Stimulated activated naive B cell treated with anti-CD40 and anti-IgM and Interleukin-4, amounts not matched to agents 10 μg/mL and 1 μg/mL and 100 μg/mL, for 72 hours (primary cell): ENCODE measurements around the gene CLBA1.
A peak's percentile ranks its signal among the peaks of the same experiment; 100 is the strongest.

Experiments used
- ATAC-seq, 2 donors: fragments of 150-1000 bp; cut with Tn5 transposase; replicated peaks; 2 replicates each; pipeline ENCODE4 v1.10.0; 2021; ENCODE audit warnings: moderate library complexity in 1 of 2
- DNase-seq: peaks from one replicate; pipeline ENCODE4 v3.0.0; 2021
- H3K27ac Mint-ChIP-seq: one replicate; pipeline ENCODE4 v1.8.0; 2022; ENCODE audit warnings: mild to moderate bottlenecking, mixed read lengths
- H3K27me3 Mint-ChIP-seq, 2 donors: one replicate each; pipeline ENCODE4 v1.8.0; 2022; ENCODE audit warnings: mixed read lengths in 2 of 2
- H3K36me3 Mint-ChIP-seq, 2 donors: one replicate each; pipeline ENCODE4 v1.8.0; 2022; ENCODE audit warnings: mixed read lengths in 2 of 2, mild to moderate bottlenecking in 1 of 2
- H3K4me1 Mint-ChIP-seq, 2 donors: one replicate each; pipeline ENCODE4 v1.8.0; 2022; ENCODE audit warnings: mixed read lengths in 2 of 2, mild to moderate bottlenecking in 1 of 2
- H3K4me3 Mint-ChIP-seq, 2 donors: one replicate each; pipeline ENCODE4 v1.8.0; 2022; ENCODE audit warnings: mild to moderate bottlenecking in 2 of 2, mixed read lengths in 2 of 2, moderate library complexity in 1 of 2
- H3K9me3 Mint-ChIP-seq, 2 donors: one replicate each; pipeline ENCODE4 v1.8.0; 2022; ENCODE audit warnings: mixed read lengths in 2 of 2, mild to moderate bottlenecking in 1 of 2

The CLBA1 gene

GRCh38 chr14:104970231-104971068, 15.1 kb upstream of the CLBA1 start:
- no peak overlapping the region for H3K27ac Mint-ChIP-seq
- DNase-seq (no peak), ATAC-seq (no peak)
- H3K9me3 Mint-ChIP-seq, result no peaks in the 10 kb centered on the region
- no peak overlapping the region for H3K4me3 Mint-ChIP-seq
- H3K4me1 Mint-ChIP-seq, result peaks cover 13 to 18% of the 10 kb centered on the region in 2 donors
- H3K36me3 Mint-ChIP-seq, result no peaks in the 10 kb centered on the region
- peaks cover 20 to 31% of the 10 kb centered on the region in 2 donors for H3K27me3 Mint-ChIP-seq

DNA sequence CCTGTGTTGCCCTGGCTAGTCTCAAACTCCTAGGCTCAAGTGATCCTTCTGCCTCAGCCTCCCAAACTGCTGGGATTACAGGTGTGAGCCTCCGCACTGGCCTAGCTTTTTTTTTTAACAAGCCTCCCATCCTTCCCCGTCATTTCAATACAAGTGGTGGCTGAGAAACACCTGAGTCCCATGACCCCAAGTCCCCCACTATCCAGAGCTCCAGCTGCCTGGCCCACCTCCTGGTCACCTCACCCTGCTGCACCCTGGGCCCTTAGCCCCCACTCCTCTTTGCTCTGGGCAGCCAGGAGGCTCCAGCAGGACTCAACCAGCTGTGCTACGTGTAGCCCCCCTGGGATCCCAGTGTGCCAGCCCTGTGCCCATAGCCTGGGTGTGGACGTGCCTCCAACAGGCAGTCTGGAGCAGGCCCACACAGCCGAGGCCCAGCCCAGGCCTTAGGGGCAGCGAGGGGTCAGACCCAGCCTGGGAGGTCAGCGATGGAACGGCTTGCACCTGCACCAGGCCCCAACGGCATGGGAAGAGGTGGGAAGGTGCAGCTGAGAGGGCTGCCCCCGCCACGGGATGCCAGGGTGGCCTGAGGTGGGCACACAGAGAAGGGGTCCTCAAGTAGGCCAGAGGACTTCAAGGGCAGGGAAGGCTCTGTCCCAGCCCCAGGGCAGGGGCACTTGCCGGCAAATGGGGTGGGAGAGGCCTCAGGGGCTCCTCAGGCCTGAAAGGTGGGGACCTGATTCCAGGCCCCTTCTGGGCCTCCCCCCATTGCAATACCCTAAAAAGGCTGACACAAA, 13.9 kb upstream of the CLBA1 start:
- DNase-seq (no peak), ATAC-seq (no peak)
- Mint-ChIP-seq H3K27ac (no peak overlapping the region), H3K9me3 (no peaks in the 10 kb centered on the region), H3K4me1 (peaks cover 19 to 28% of the 10 kb centered on the region in 2 donors), H3K4me3 (no peak overlapping the region), H3K36me3 (no peaks in the 10 kb centered on the region), H3K27me3 (peaks cover 19 to 30% of the 10 kb centered on the region in 2 donors)

DNA sequence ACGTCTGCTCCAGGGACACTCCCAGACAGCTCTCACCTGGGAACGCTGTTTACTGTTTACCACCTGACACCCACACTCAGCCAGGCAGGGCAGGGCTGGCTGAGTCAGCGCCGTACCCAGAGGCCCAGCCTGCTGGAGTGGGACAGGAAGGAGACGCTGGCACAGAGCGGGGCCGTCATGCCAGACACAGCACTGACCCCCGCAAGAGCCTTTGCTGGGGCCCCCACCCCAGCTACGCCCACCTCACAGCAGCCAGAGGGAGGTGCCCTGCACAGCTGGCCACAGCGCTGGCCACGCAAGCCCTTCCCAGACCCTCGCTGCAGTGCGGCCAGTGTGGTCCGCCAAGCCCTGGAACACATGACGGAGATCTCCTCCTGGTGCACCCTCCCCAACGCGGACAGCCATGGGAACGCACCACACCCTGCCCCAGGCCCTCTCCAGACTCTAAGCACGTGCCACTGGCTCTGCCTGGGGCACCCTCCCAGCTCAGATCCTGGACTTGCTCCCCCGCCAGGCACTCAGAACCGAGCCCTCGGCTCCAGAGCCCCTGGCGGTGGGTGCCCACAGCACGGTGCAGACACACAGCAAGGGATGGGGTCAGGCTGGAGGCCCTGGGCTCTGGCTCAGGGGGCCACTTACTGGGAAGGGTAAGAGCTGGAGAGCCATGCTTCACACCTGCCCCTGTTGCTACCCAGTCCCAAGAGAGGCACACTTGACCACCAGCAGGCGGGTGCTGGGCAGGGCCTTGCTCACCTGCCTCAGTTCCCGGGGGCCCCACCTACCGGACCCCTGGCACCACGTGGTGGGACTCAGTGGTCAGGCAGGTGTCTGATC, 13.1 kb upstream of the CLBA1 start:
- H3K36me3 Mint-ChIP-seq, result no peaks in the 10 kb centered on the region
- DNase-seq (no peak), ATAC-seq (no peak)
- no peaks in the 10 kb centered on the region for H3K9me3 Mint-ChIP-seq
- peaks cover 23 to 26% of the 10 kb centered on the region in 2 donors for H3K4me1 Mint-ChIP-seq
- no peak overlapping the region for H3K27ac Mint-ChIP-seq
- H3K27me3 Mint-ChIP-seq, result peaks cover 20 to 28% of the 10 kb centered on the region in 2 donors
- no peak overlapping the region for H3K4me3 Mint-ChIP-seq

GRCh38 chr14:104973135-104973384, 12.5 kb upstream of the CLBA1 start:
- no peaks in the 10 kb centered on the region for H3K9me3 Mint-ChIP-seq
- no peaks in the 10 kb centered on the region for H3K36me3 Mint-ChIP-seq
- DNase-seq (no peak), ATAC-seq (no peak)
- peaks cover 22 to 26% of the 10 kb centered on the region in 2 donors for H3K27me3 Mint-ChIP-seq
- peaks cover 23 to 25% of the 10 kb centered on the region in 2 donors for H3K4me1 Mint-ChIP-seq
- no peak overlapping the region for H3K27ac Mint-ChIP-seq
- H3K4me3 Mint-ChIP-seq, result no peak overlapping the region

DNA sequence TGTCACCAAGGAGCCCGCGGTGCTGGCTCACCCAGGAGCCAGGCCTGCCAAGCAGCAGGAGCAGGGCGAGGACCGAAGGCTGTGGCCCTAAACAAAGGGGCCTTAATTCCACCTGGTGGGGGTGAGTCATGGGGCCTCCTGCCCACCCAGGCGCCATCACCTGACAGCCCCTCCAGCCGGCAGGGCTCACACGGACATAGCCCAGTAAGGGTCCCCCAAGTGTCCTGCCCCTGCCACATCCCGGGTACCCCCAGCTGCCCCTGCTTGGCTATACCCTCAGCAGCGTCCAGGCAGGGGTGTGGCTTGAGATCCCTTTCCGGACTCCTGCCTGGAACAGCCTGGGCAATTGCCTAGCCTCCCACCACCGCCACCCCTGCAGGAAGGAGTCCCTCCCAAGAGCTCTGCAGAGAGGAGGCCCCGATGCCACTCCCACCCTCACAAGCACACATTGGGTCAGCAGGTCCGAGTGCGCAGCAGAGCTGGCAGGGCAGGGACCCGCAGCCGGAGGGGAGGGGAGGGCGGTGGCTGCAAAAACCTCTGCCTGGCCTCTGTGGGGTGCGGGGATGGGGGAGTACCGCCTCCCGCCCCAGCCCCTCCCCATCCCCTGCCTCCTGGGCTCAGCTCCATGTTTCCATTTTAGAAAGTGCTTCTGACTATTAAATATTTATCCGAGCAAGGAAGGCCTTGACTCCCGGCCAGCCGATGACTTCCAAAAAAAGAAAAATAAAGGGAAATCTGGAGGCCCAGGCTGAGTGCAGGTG, 12.0 kb upstream of the CLBA1 start:
- no peaks in the 10 kb centered on the region for H3K9me3 Mint-ChIP-seq
- no peak overlapping the region for H3K4me3 Mint-ChIP-seq
- peaks cover 22 to 23% of the 10 kb centered on the region in 2 donors for H3K27me3 Mint-ChIP-seq
- ATAC-seq, result no peak
- H3K36me3 Mint-ChIP-seq, result no peaks in the 10 kb centered on the region
- H3K27ac Mint-ChIP-seq, result no peak overlapping the region
- no peak for DNase-seq
- peaks cover 20% of the 10 kb centered on the region in 2 donors for H3K4me1 Mint-ChIP-seq

GRCh38 chr14:104974146-104974541, 11.4 kb upstream of the CLBA1 start:
- Mint-ChIP-seq H3K9me3 (no peaks in the 10 kb centered on the region), H3K36me3 (no peaks in the 10 kb centered on the region)

GRCh38 chr14:104974665-104975390, 10.8 kb upstream of the CLBA1 start:
- Mint-ChIP-seq H3K27me3 (peaks cover 26% of the 10 kb centered on the region in 2 donors), H3K27ac (peak overlapping the region; percentile 10), H3K36me3 (no peaks in the 10 kb centered on the region), H3K4me1 (peaks cover 18 to 19% of the 10 kb centered on the region in 2 donors), H3K4me3 (no peak overlapping the region), H3K9me3 (no peaks in the 10 kb centered on the region)
- no peak for ATAC-seq
- DNase-seq, result no peak

More at GRCh38 chr14:104974146-104974541, 11.4 kb upstream of the CLBA1 start:
- H3K4me1 Mint-ChIP-seq, result peaks cover 17 to 18% of the 10 kb centered on the region in 2 donors
- no peak overlapping the region for H3K4me3 Mint-ChIP-seq
- H3K27ac Mint-ChIP-seq, result no peak overlapping the region
- DNase-seq (no peak), ATAC-seq (no peak)
- H3K27me3 Mint-ChIP-seq, result peaks cover 23 to 26% of the 10 kb centered on the region in 2 donors

- Mint-ChIP-seq H3K9me3 (no peaks in the 10 kb centered on the region), H3K27ac (no peak overlapping the region), H3K4me1 (peaks cover 18 to 20% of the 10 kb centered on the region in 2 donors), H3K4me3 (no peak overlapping the region), H3K36me3 (no peaks in the 10 kb centered on the region), H3K27me3 (peaks cover 26 to 28% of the 10 kb centered on the region in 2 donors)
- DNase-seq (no peak), ATAC-seq (peak; percentile 28 to 29)
These were observed 9.9 kb upstream of the CLBA1 start for GRCh38 chr14:104975481-104976197.

- H3K4me1 Mint-ChIP-seq, result peaks cover 18 to 20% of the 10 kb centered on the region in 2 donors
- H3K36me3 Mint-ChIP-seq, result no peaks in the 10 kb centered on the region
- H3K27me3 Mint-ChIP-seq, result peaks cover 26 to 28% of the 10 kb centered on the region in 2 donors
- H3K4me3 Mint-ChIP-seq, result peak overlapping the region; percentile 12 to 51
- DNase-seq, result peak; percentile 71
- no peaks in the 10 kb centered on the region for H3K9me3 Mint-ChIP-seq
- no peak overlapping the region for H3K27ac Mint-ChIP-seq
- peak; percentile 85 to 89 for ATAC-seq
These were observed 9.2 kb upstream of the CLBA1 start for GRCh38 chr14:104976198-104977007.

GRCh38 chr14:104977008-104977680, 8.4 kb upstream of the CLBA1 start:
- ATAC-seq (no peak), DNase-seq (no peak)
- Mint-ChIP-seq H3K4me3 (peak overlapping the region; percentile 79 to 81), H3K36me3 (no peaks in the 10 kb centered on the region), H3K27me3 (peaks cover 26 to 28% of the 10 kb centered on the region in 2 donors), H3K4me1 (peaks cover 18 to 20% of the 10 kb centered on the region in 2 donors), H3K9me3 (no peaks in the 10 kb centered on the region), H3K27ac (no peak overlapping the region)

DNA sequence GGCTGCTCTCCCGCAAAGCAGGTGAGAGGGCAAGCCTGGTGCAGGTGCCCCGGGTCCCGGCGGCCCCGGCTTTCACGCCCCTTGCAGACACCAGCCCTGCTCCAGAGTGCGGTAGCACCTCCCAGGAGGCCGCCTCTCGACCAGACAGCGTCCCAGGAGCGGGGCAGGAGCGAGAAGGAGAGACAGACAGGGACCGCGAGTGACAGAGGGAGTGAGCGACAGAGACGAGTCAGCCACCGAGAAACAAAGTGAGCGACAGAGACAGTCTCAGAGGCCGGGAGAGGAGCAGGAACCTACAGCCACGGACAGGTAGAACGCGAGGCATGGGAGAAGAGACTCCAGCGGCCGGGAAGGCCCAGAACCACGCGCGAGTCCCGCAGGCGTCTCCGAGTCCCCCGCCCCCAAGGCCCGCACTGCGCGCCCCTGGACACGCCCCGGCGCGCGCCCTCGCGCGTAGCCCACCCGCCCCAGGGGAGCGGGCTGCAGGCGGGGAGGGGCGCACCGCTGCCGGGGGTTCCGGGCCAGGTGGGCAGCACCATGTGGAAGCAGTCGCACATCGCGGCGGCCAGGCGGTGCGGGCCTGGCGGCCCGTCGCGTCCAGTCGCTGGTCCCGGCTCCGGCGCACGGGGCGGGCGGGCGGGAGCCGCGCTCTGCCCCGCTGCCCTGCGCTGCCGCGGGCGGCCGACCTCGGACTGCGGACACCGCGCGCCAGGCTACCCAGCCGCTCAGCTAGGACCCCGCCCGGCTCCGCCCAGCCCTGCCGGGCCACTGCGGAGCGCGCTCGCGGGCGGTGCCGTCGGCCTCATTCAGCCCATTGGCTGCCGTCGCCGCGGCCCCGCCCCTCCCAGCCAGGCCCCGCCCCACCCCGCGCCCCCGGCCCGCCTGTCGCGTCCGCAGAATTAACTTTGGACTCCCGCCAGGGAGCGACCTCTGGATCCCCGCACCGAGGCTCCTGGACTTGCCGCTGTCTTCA, 7.6 kb upstream of the CLBA1 start, which contains the start of gene AHNAK2:
AHNAK2 (minus strand) TSS at position 694 of the 973 bp plus-strand sequence; CDS start at position 557, 137 bp downstream.
- Mint-ChIP-seq H3K4me3 (peak within 1 kb of the TSS; percentile 79 to 81), H3K27ac (peak within 1 kb of the TSS; percentile 21), H3K36me3 (no peaks in the 10 kb centered on the region), H3K9me3 (no peaks in the 10 kb centered on the region), H3K27me3 (peaks cover 26 to 28% of the 10 kb centered on the region in 2 donors), H3K4me1 (peaks cover 18 to 20% of the 10 kb centered on the region in 2 donors)
- DNase-seq, result no peak
- ATAC-seq, result peak; percentile 75 to 79
